HUDEP-2 (cell line): ENCODE data around the gene TEX19.
A peak's percentile ranks its signal among the peaks of the same experiment; 100 is the strongest.

Experiments
- DNase-seq, 76 experiments: peaks; one replicate each; lab custom pipeline; 2025; ENCODE audit not compliant: unreplicated experiment in 76 of 76; lab: John Stamatoyannopoulos, UW

Gene TEX19

GRCh38 chr17:82386881-82387704, 28.0 kb downstream of the TEX19 start:
- no peak for DNase-seq

GRCh38 chr17:82387705-82388106, 28.7 kb downstream of the TEX19 start:
- no peak for DNase-seq

GRCh38 chr17:82388223-82388921, 29.3 kb downstream of the TEX19 start:
- DNase-seq: peak in 26 of 76 experiments; percentile 5 to 41 (median 18)

GRCh38 chr17:82388922-82389283, 29.9 kb downstream of the TEX19 start:
- no peak for DNase-seq

DNA sequence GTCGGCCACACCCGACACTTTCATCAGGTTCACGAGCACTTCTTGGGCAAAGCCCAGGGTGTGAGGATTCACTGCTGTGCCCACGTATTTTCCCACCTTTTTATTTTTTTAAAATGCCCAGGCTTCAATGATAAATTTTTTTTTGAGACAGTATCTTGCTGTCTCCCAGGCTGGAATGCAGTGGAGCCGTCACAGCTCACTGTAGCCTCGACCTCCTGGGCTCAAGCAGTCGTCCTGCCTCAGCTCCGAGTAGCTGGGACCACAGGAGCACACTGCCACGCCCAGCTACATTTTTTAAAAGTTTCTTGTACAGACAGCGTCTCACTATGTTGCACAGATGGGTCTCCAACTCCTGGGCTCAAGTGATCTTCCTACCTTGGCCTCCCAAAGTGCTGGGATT, 30.3 kb downstream of the TEX19 start:
- no peak for DNase-seq

- no peak for DNase-seq
Measured at GRCh38 chr17:82390015-82390859, 31.2 kb downstream of the TEX19 start.

- DNase-seq: no peak
Measured at GRCh38 chr17:82390860-82391435, 31.9 kb downstream of the TEX19 start.

GRCh38 chr17:82391496-82392066, 32.5 kb downstream of the TEX19 start:
- DNase-seq: no peak

DNA sequence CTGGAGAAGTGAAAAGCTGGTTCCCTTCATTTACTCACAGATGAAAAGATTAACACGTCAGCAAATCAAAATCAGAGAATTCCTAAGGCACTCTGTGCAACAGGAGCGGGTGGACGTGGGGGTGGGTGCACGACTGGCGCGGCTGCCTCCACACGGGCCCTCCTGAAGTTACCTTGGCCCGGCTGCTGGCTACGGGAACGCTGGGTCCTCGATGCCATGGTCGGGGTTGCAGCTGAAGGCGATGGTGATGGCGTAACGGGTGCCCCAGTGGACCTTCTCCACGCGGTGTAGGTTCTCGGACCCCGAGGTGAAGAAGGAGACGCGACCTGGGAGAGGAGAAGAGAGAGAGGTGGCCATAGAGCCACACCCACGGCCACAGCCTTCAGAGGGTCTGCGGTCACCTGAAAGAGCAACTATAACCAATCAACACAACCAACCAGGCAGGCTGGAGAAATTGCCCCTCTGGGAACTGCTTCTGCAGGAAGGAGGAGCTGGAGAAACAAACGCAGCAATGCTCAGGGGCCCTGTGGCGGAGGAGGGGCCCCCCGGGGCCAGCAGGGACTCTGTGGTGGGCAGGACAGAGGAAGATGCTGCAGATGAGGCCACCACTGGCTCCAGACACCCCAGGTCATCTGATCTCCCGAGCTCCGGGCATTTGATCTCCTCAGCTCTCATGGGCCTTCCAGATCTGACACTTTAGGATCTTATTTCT, 33.3 kb downstream of the TEX19 start:
- DNase-seq: no peak

DNA sequence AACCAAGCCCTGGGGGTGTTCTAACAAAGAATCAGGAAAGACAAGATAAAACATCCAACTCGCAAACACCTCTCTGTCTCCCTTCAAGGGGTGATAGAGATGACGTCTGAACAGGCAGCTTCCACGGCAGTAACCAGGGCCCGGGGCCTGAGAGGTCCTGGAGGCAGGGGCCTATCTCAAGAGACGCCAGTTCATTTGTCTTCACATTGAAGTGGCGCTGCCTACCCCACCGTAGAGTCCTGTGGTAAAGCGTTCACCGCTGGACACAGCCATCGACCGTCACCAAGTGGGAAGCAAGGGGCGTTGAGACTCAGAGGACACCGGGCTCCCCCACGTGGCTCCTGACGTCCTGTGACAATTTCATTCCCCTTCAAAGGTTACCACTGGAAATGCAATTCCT, 33.9 kb downstream of the TEX19 start:
- DNase-seq: no peak

- no peak for DNase-seq
Measured at GRCh38 chr17:82394278-82394677, 35.2 kb downstream of the TEX19 start.

DNA sequence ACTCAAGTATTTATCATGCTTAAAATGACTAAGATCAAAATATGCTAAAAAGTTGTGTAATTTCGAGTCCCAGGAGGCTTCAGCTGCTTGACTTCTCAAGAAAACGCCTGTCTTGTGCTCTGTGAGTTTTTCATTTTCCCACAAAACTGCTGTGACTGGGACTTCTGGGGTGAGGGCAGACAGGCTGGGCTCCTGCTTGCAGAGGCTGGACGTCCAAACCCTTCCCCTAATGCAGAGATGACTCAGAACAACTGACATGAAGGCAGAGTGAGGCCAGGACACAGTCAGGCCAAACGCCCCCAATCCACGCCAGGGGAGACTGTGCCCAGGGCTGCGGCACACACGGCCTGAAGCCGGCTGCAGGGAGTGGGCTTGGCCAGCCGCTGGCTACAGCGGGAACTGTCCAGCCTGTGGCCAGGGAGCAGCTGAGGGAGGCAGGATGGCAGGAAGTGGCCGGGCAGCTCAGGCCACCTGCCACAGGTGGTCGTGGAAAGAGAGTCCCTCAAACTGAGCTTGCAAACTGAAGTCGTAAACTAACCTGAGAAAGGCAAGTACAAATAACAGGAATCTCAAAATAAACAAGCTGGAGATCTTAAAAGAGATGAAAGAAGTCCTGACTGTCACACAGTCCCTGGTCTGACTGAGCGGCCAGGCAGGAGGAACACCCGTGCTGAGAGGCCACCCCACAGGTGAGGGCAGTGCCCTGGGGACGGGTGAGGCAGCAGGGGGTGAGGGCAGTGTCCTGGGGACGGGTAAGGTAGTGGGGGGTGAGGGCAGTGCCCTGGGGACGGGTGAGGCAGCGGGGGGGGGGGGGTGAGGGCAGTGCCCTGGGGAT, 37.8 kb downstream of the TEX19 start:
- no peak for DNase-seq

DNA sequence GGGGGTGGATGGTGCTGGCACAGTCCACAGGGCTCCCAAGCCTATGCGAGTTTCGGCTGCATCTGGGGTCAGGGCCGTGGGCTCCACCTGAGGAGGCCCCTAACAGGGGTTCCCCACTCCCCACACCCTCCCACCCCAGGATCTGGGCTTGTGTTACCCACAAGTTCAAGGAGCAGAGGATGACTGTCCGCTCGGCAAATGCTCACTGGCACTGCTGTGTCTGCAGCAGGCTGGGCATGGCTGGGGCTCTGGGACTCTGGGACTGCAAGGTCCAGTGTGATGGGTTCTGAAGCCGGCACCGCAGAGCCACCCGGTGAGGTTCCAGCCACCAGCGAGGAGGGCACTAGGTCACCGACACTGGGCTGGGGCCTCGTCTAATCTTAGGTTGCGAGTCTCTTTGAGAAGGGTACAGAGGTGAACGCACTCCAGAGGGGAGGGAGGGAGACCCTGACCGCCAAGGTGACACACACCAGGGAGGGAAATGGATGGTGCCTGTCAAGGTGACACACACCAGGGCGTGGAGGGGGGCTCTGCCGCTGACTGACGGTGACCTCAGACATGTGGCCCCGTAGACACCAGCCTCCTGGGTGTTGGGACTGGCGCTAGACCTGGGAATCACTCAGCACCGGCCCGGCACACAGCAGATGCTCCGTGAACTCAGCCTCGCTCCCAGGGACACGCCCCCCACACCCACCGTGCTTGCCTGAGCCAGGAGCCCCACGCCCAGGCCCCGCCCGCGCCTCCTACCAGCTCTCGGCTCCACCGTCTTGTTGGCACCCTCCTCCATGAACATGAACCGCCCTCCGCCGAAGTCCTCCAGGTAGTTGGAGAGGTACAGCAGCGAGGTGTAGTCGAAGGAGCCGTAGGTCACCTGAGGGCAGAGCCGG, 38.6 kb downstream of the TEX19 start:
- DNase-seq: peak in 6 of 76 experiments; percentile 4 to 29 (median 18)

GRCh38 chr17:82399041-82399441, 40.0 kb downstream of the TEX19 start:
- DNase-seq: no peak

- DNase-seq: no peak
Measured at GRCh38 chr17:82399601-82400101, 40.6 kb downstream of the TEX19 start.

DNA sequence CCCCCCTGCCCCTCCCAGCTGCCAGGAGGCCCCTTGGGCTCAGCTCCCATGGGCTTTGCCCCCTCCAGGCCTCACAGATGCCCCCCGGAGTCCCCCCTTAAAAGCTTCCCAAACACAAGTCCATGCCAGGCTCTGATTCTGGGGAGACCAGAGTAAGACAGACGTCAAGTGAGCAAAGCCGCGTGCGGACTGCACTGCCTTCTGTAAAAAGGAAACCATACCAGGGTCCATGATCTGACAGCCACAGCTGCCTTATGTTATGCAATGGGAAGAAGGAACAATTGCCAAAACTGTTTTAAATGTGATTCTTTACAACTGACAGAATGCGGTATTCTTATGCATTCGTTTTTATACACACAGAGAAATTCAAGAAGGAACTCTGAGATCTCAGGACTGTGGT, 41.2 kb downstream of the TEX19 start:
- DNase-seq: no peak

GRCh38 chr17:82400830-82401229, 41.8 kb downstream of the TEX19 start:
- no peak for DNase-seq

GRCh38 chr17:82402865-82403264, 43.8 kb downstream of the TEX19 start:
- no peak for DNase-seq
